ENCODE data around the gene PAGR1. TPM values are rescaled to one million over a fixed set of nuclear protein-coding genes. Genes with fewer than 3 reads are reported as not detected.

Gene PAGR1
- total and polyA plus RNA-seq, 2 of the 13 experiments (the other 11 are each of a cell fraction or from before 2014, with no cell fraction given): 9.8 to 66.4 TPM

DNA sequence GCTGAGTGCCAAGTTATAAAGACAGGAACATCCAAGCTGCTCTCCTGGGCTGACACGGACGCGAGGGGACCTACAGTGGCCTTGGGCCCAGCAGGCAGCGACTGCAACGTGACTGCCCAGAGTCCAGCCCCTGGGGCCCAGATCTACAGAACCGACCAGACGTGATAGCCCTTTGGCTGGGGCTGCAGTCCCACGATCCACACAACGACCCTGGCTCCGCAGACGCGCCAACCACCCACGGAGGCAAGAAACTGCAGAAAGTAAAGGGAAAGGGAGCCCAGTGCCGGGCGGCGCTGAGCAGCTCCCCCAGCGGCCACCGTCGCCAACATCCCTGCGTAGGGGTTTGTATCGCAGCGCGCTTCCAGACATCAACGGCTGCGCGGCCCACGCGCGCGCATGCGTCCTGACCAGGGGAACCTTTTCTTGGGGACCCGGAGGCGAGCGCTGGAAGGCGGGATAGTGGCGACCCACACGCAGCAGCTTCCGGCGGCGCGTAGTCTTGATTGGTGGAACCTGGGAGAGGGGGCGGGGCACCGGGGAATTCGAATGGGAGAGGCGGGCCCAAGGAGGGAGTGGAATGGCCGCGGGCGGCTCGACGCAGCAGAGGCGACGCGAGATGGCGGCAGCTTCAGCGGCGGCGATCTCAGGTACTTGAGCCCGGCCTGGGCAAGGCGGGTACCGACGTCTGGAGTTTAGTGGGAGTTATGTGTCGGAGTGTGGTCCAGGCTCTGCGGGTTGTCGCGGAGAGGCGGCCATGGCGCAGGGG lies 25.6 kb upstream of the PAGR1 start, which contains the start of gene KIF22 (continued):
- TF ChIP-seq, protein P1, sequence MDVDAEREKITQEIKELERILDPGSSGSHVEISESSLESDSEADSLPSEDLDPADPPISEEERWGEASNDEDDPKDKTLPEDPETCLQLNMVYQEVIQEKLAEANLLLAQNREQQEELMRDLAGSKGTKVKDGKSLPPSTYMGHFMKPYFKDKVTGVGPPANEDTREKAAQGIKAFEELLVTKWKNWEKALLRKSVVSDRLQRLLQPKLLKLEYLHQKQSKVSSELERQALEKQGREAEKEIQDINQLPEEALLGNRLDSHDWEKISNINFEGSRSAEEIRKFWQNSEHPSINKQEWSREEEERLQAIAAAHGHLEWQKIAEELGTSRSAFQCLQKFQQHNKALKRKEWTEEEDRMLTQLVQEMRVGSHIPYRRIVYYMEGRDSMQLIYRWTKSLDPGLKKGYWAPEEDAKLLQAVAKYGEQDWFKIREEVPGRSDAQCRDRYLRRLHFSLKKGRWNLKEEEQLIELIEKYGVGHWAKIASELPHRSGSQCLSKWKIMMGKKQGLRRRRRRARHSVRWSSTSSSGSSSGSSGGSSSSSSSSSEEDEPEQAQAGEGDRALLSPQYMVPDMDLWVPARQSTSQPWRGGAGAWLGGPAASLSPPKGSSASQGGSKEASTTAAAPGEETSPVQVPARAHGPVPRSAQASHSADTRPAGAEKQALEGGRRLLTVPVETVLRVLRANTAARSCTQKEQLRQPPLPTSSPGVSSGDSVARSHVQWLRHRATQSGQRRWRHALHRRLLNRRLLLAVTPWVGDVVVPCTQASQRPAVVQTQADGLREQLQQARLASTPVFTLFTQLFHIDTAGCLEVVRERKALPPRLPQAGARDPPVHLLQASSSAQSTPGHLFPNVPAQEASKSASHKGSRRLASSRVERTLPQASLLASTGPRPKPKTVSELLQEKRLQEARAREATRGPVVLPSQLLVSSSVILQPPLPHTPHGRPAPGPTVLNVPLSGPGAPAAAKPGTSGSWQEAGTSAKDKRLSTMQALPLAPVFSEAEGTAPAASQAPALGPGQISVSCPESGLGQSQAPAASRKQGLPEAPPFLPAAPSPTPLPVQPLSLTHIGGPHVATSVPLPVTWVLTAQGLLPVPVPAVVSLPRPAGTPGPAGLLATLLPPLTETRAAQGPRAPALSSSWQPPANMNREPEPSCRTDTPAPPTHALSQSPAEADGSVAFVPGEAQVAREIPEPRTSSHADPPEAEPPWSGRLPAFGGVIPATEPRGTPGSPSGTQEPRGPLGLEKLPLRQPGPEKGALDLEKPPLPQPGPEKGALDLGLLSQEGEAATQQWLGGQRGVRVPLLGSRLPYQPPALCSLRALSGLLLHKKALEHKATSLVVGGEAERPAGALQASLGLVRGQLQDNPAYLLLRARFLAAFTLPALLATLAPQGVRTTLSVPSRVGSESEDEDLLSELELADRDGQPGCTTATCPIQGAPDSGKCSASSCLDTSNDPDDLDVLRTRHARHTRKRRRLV (CRISPR knock-in tag; IDR thresholded peaks at IDR 0.05): peak; percentile 89
- TF ChIP-seq SALL1 (CRISPR knock-in tag; IDR thresholded peaks at IDR 0.05) (peak; percentile 92), ZNF326 (CRISPR knock-in tag; IDR thresholded peaks at IDR 0.05; ENCODE audit: borderline replicate concordance) (no peak), ZMYM2 (CRISPR knock-in tag; IDR thresholded peaks at IDR 0.05) (no peak; the same call in 1 of the 2 replicates), SCMH1 (CRISPR knock-in tag; IDR thresholded peaks at IDR 0.05; ENCODE audit: borderline replicate concordance) (no peak), NFIB (CRISPR knock-in tag; IDR thresholded peaks at IDR 0.05; ENCODE audit: borderline replicate concordance) (no peak), ZNF891 (CRISPR knock-in tag; IDR thresholded peaks at IDR 0.05) (peak; percentile 66), TSC22D2 (CRISPR knock-in tag; IDR thresholded peaks at IDR 0.05; ENCODE audit: borderline replicate concordance) (peak; percentile 78; the same call in 1 of the 2 replicates), ZNF260 (CRISPR knock-in tag; IDR thresholded peaks at IDR 0.05; ENCODE audit: borderline replicate concordance, low read depth) (0 out of 2 replicates have a peak, but pooled peaks have one; percentile 40), TEAD2 (CRISPR knock-in tag; IDR thresholded peaks at IDR 0.05) (no peak), POLR2A (IDR thresholded peaks at IDR 0.05; ENCODE audit: insufficient read depth in 1 of 2, low read depth in 2 of 2, low read length in 2 of 2) (peak; percentile 89), MLLT10 (CRISPR knock-in tag; IDR thresholded peaks at IDR 0.05) (no peak), ESRRA (CRISPR knock-in tag; IDR thresholded peaks at IDR 0.05; ENCODE audit: low read depth) (peak; percentile 44; the same call in 1 of the 2 replicates), CAMTA2 (CRISPR knock-in tag; IDR thresholded peaks at IDR 0.05; ENCODE audit: borderline replicate concordance) (peak; percentile 44; the same call in 1 of the 2 replicates), ZNF563 (CRISPR knock-in tag; IDR thresholded peaks at IDR 0.05) (no peak; the same call in 1 of the 2 replicates)
- TF ChIP-seq, protein P2, sequence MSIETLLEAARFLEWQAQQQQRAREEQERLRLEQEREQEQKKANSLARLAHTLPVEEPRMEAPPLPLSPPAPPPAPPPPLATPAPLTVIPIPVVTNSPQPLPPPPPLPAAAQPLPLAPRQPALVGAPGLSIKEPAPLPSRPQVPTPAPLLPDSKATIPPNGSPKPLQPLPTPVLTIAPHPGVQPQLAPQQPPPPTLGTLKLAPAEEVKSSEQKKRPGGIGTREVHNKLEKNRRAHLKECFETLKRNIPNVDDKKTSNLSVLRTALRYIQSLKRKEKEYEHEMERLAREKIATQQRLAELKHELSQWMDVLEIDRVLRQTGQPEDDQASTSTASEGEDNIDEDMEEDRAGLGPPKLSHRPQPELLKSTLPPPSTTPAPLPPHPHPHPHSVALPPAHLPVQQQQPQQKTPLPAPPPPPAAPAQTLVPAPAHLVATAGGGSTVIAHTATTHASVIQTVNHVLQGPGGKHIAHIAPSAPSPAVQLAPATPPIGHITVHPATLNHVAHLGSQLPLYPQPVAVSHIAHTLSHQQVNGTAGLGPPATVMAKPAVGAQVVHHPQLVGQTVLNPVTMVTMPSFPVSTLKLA (IDR thresholded peaks at IDR 0.05): peak; percentile 74
- TF ChIP-seq, protein P3, sequence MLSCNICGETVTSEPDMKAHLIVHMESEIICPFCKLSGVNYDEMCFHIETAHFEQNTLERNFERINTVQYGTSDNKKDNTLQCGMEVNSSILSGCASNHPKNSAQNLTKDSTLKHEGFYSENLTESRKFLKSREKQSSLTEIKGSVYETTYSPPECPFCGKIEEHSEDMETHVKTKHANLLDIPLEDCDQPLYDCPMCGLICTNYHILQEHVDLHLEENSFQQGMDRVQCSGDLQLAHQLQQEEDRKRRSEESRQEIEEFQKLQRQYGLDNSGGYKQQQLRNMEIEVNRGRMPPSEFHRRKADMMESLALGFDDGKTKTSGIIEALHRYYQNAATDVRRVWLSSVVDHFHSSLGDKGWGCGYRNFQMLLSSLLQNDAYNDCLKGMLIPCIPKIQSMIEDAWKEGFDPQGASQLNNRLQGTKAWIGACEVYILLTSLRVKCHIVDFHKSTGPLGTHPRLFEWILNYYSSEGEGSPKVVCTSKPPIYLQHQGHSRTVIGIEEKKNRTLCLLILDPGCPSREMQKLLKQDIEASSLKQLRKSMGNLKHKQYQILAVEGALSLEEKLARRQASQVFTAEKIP (CRISPR knock-in tag; IDR thresholded peaks at IDR 0.05; ENCODE audit: borderline replicate concordance): no peak
- TF ChIP-seq, protein P4, sequence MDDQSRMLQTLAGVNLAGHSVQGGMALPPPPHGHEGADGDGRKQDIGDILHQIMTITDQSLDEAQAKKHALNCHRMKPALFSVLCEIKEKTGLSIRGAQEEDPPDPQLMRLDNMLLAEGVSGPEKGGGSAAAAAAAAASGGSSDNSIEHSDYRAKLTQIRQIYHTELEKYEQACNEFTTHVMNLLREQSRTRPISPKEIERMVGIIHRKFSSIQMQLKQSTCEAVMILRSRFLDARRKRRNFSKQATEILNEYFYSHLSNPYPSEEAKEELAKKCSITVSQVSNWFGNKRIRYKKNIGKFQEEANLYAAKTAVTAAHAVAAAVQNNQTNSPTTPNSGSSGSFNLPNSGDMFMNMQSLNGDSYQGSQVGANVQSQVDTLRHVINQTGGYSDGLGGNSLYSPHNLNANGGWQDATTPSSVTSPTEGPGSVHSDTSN (CRISPR knock-in tag; IDR thresholded peaks at IDR 0.05; ENCODE audit: borderline replicate concordance): no peak

Data from HepG2 (cell line).